Measurements from ENCODE around the gene UMAD1.

DNA sequence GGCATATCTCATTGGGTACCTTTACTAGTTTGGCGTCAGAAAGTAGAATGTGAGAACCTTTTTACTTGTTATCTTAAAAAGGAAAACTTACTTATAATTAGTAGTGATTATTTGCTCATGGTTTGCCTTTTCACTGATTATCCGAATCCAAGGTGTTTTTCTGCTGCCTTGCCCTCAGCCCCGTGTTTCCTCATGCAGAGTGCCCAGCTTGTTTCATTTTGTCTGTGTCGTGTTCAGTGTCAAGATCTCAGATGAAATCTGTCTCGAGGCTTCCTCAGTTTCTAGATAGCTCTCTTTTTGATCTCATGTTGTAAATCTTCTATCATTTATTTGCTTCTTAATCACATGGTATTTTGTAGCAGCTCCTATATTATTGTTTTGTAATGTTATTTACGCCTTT, 47.8 kb downstream of the UMAD1 start:
- TF ChIP-seq POLR2AphosphoS5 (IDR thresholded peaks at IDR 0.05; ENCODE audit: low read depth, low read length) (no peak), POLR2A (IDR thresholded peaks at IDR 0.05; ENCODE audit: low read depth, low read length) (no peak)
